A549 (cell line): Measurements from ENCODE around the gene SLCO3A1.

ENCODE experiments used
- CBX2 ChIP-seq: fragments of 200-600 bp; sonication (generic); IDR thresholded peaks from 2 replicates; pipeline ENCODE4 v1.6.1; 2016; ENCODE audit warnings: low read depth, mild to moderate bottlenecking, borderline replicate concordance
- CEBPB ChIP-seq, 2 experiments: fragments of >200 bp in 1 of 2; sonication (Bioruptor Twin) in 1 of 2; formaldehyde crosslinking in 1 of 2; IDR thresholded peaks; 2 replicates each; pipeline ENCODE4 v1.6.1; 2012 to 2016
- NPAS2 ChIP-seq: fragments of 250-450 bp; sonication (Bioruptor Pico); IDR thresholded peaks from 2 replicates; pipeline ENCODE4 v1.8.0; 2022; ENCODE audit warnings: mild to moderate bottlenecking, moderate library complexity, borderline replicate concordance
- POLR2A ChIP-seq: IDR thresholded peaks from 2 replicates; pipeline ENCODE4 v1.6.1; 2012; ENCODE audit warnings: mild to moderate bottlenecking, low read length
- RFX5 ChIP-seq: fragments of 450-650 bp; IDR thresholded peaks from 2 replicates; pipeline ENCODE4 v1.7.1; 2014; ENCODE audit warnings: antibody characterized with exemption, mild to moderate bottlenecking, moderate library complexity
- SMC3 ChIP-seq: fragments of >200 bp; sonication (Bioruptor Twin); formaldehyde crosslinking; IDR thresholded peaks from 3 replicates; pipeline ENCODE4 v1.6.1; 2018; ENCODE audit warnings: inconsistent platforms
- USF2 ChIP-seq: fragments of 450-650 bp; IDR thresholded peaks from 2 replicates; pipeline ENCODE4 v1.6.1; 2014; ENCODE audit warnings: antibody characterized with exemption

GRCh38 chr15:91976966-91977365 lies 123.5 kb downstream of the SLCO3A1 start:
- TF ChIP-seq RFX5: no peak
- TF ChIP-seq POLR2A: no peak
- no peak for TF ChIP-seq CEBPB (IDR thresholded peaks at IDR 0.05)
- TF ChIP-seq CBX2: no peak
- no peak for TF ChIP-seq NPAS2
- TF ChIP-seq USF2: no peak
- TF ChIP-seq SMC3: no peak
